Activated CD4-positive, alpha-beta T cell treated with anti-CD3 and anti-CD28 coated beads, Interleukin-2, amount 50 U/mL, for 1 hour (primary cell): ENCODE measurements around the gene TSPAN17.
"Not testable (repeated sequence)": the region's sequence is repeated elsewhere in the genome, so short reads cannot be mapped to it uniquely, and the experiment has no call there.

ENCODE experiments used
- DNase-seq: peaks from one replicate; pipeline ENCODE4 v3.0.0-alpha.2; 2020

Gene TSPAN17, protein sequence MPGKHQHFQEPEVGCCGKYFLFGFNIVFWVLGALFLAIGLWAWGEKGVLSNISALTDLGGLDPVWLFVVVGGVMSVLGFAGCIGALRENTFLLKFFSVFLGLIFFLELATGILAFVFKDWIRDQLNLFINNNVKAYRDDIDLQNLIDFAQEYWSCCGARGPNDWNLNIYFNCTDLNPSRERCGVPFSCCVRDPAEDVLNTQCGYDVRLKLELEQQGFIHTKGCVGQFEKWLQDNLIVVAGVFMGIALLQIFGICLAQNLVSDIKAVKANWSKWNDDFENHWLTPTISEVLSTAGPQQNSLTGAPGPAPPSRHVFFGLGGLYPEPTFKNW

DNA sequence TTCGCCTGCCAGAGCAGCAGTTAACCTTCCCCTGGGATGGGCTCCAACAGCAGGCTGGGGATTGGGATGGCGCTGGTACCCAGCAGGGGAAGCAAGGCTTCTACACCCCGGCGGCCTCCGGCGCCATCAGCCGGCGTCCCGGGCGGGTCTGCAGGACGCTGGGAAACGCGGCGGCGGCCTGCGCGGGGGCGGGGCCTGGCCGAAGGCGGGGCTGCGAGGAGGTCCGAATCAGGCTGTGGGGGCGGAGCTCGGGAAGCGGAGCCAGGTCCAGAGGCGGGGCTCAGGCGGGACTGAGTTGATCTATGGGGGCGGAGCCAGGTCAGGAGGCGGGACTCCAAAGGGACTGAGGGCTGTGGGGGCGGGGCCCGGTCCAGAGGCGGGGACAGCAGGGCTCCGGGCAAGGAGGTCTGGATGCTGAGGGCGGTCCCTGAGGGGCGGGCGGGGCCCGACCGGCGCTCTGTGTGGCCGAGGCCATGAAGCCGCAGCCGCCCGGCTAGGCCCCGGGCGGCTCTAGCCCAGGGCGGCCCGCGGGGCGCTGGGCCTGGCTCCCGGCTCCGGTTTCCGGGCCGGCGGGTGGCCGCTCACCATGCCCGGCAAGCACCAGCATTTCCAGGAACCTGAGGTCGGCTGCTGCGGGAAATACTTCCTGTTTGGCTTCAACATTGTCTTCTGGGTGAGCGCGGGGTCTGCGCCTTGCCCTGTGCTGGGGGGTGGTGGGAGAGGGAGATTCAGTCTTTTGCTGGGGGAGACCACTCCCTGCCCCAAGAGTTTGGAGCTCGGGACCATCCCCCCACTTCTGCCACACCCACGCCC lies at the start of gene TSPAN17:
TSPAN17 (plus strand) TSS at position 455 of the 813 bp plus-strand sequence; CDS start at position 587, 132 bp downstream.
- DNase-seq: peak; percentile 99

DNA sequence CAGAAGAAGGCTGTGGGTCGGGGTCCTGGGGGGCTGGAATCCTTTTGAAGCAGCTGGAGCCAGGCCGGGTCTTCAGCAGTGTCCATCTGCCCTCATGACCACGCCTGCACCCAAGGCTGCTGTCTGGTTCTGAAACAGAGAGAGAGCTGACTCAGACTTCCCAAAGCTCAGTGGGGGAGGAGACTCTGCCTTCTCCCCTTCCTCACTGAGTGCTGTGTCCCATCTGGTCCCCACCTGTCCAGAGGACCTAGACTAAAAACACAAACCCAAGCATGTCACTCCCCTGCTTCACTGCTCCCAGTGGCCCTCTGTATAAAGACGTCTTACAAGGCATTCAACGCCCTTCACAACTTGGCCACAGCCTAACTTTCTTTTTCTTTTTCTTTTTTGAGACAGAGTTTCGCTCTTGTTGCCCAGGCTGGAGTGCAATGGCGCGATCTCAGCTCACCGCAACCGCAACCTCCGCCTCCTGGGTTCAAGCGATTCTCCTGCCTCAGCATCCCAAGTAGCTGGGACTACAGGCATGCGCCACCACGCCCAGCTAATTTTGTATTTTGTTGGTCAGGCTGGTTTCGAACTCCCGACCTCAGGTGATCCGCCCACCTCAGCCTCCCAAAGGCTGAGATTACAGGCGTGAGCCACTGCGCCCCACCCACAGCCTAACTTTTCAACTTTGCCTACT lies 47.4 kb upstream of the TSPAN17 start:
- DNase-seq: not testable (repeated sequence)

DNA sequence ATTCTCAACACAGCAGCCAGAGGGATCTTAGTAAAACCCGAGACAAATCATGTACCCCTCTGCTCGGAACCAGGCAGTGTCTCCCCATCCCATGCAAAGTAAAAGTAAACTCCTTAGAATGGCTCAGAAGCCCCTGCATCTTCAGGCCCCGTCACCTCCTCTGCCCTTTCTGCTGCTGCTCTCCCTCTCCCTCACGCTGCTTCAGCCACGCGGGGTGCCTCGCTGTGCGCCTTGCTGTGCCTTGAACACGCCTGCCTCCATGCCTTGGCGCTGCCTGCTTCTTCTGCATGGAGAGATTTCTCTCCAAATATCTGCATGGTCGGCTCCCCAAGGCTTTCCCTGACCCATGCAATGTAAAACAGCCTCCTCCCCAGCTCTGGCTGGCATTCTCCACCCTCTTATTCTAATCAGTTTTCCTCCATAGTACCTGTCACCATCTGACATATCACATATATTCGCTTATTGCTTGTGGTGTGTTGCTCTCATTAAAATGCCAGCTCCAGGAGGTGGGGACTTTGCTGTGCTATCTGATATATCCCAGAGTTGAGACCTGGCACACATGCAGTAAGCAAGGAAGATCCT lies 45.3 kb upstream of the TSPAN17 start:
- DNase-seq: no peak

DNA sequence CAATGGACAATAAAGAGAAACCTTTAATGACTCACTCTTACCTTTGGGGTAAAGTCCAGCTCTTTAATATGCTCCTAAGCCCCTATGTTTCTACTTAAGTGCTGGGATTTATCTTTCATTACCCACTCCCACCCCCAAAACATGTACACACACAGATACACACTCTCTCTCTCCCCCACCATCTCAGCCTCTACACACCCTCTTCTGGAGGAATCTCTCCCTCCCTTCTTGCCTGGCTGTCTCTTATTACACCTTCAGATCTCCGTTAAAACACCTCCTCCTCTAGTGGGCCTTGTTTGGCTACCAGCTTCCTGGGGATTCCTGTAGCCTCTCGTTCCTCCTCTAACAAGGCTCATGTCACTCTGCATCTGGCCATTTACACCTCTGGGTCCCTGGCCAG lies 44.2 kb upstream of the TSPAN17 start:
- DNase-seq: no peak

DNA sequence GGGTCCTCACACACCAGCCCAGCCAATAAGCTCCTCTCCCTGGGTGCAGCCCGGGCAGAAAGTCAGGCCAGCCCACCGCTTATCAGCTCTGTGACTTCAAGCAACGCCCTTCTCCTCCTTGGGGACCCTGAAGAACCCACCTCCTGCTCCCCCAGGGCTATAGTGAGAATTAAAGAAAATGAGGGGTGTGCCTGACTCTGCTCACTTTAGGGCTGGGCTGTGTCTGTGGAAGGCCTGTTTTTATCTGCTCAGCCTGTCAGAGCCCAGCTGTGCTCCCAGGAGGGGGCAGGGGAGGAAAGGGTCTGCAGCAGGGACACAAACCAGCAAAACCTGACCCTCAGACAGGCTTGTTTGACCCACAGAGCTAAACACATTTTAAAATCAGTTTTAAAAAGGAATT lies 41.3 kb upstream of the TSPAN17 start:
- DNase-seq: no peak

DNA sequence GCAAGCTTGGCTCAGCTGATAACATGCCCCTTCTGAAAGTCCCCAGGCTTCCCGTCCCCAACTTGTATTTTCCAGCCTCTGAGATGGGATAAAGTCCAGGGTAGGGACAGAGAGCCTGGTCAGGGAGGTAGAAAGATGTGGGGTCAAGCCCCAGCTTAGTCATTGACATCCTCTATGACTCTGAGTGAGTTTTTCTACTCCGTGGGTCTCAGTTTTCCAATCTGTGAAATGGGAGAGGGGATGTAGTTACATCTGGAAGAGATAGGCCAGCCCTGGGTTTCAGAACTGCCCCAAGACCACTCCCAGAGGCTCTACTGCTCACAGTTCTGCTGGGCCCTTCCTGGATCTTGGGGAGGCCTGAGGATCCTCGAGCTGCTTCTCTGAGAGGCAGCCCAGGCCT lies 40.4 kb upstream of the TSPAN17 start:
- no peak for DNase-seq

DNA sequence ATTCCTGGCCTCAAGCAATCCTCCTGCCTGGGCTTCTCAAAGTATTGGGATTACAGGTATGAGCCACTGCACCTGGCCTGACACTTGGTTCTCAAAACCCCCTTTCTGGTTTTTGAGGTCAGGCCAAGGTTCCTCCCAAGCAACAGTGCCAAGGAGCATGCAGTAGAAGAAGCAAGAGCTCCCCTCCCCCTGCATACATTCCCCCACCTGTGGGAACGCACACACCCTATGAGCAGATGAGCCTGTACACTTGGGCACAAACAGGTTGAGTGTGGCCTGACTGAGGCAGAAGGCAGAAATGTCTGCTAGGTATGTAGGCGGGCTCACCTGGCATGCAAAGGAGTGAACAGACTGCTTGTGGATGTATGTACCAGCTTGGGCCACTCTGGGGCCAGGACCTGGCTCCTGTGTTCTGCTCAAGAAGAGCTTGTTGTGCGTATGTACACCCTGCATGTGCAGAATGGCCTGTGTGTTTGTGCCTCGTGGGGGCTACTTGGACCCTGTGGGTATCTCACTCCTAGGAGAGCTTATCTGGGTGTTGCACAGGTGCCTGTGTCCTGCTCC lies 39.1 kb upstream of the TSPAN17 start:
- no peak for DNase-seq

DNA sequence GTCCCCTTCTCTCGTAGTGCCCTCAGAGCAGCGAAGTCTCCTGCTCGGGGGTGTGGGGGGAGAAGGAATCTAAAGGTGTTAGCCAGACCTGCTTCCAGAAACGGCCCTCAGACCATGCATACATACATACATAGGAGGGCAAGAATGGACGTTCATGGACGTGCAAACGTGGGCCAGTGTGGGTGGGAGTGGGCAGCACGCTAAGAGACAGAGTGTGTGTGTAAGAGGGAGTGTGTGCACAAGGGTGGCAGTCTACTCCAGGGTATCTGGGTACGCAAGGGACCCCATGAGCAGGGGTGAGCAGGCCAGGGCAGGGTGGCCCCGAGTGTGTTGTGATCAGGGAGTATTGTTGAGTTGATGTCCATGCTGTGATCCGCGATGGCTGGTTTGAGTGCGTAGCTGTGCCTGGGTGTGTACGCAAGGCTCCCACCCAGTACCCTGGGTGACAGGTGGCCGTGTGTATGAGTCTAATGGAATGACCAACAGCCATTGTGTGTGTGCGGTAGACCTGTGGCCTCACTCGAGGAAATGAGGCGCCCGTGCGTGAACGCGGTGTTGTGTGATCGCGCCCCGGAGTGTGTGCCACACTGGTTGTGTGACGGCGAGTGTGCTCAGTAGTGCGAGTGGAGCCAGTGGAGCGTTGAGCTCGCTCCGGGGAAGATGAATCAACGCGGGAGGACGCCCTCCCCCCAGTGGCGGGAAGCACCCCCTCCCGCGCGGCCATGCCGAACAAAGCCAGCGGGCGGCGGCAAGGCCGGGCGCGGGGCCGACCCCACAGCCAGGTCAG lies 38.2 kb upstream of the TSPAN17 start:
- DNase-seq: no peak

DNA sequence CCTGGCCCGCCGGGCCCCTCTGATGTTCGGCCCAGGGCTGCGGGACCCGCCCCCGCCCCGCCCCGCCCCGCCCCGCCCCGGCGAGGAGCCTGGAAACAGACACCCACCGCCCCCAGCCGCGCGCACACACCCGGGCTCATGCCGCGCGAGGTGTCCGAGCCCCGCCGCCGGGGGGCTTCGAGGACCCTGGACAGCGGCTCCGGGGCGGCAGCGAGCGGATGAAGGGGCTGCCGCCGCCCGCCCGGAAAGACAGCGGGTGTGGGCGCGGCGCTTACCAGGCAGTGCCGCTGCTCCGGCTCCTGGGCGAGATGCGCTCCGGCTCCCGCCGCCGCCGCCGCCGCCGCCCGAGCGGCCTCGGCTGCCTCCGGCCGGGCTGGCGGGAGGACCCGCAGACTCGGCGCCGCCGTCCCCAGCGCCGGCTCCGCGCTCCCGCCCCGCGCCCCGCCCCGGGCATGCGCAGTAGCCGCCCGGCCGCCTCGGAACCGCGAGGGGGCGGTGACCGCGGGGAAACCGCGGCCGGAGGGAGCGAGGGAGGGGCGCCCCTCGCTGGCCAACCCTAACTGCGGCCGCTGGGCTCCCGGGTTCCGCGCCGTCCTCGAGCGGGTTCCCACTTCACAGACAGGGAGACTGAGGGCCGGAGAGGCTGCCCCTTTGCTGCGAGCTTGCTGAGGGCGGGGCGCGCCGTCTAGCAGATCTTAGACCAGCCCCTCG lies 37.4 kb upstream of the TSPAN17 start, which contains the start of gene GPRIN1:
GPRIN1 (minus strand) TSS at position 433 of the 711 bp plus-strand sequence. CDS start 10,322 bp downstream, outside the sequence.
- peak; percentile 48 for DNase-seq

DNA sequence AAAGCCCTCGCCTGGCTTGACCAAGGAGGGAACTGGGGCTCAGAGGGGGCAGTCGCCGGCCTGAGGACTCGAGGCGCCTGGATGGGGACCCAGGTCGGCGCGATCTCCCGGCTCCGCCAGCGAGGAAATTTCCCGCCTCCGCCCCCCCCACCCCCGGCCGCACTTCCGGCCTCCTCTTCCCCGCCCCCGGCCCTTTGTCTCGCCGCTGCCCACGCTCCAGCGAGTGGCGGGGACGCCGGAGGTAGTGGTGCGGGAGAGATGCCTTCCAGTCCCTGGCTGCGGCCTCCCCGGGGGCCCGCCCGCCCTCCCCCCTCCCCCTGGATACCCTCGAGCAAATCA lies 36.9 kb upstream of the TSPAN17 start:
- DNase-seq: no peak

DNA sequence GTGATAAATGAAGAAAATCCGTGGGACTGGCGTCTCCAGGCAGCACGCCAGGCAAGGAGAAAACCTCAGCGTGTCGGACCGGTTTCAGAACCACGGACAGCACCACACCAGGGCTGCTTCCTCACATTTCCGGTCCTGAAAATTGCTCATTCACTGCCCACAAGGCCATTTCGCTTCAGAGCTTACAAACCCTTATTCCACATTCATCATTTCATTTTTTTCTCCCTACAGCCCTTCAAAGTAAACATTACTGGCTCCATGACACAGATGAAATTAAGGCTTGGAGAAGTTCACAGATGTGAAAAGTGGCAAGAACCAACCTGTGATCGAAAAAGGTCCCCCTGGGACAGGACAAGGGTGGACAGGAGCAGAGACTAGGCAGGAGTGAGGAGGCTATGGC lies 35.8 kb upstream of the TSPAN17 start:
- peak; percentile 53 for DNase-seq

DNA sequence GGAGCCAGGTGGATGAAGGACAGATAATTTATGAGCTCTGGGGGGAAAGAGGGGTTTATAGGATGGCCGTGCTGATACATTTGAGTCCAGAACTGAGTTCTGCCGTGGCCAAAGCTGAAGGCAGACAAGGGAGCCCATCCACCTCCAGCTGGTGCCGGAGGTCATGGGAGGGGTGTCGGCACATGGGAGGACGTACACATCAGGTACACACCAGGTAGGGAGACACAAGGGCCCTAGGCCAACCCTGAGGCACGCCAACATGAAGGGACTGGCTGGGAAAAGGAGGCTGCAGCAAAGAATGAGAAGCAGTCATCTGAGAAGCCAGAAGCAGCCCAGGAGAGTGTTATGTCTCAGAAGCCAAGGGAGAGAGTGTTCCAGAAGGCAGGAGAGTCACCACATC lies 35.3 kb upstream of the TSPAN17 start:
- no peak for DNase-seq

DNA sequence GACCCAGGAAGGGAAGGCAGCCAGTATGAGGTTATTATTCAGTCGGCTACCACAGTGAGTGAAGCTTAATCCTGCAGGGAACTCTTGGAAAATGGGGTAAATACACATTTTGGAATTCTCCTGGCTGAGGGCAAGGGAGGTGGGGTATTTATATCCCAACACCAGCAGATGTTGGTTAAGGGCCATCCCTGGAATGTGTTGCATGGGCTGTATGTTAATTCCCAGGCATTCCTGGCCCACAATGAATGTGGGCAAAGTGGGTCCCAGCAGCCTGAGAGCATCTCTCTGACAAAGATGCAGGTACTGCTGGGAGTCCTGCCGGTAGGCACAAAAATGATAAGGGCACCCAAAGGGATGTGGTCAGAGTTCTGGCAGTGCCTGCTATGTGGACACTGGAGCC lies 34.4 kb upstream of the TSPAN17 start:
- DNase-seq: no peak

DNA sequence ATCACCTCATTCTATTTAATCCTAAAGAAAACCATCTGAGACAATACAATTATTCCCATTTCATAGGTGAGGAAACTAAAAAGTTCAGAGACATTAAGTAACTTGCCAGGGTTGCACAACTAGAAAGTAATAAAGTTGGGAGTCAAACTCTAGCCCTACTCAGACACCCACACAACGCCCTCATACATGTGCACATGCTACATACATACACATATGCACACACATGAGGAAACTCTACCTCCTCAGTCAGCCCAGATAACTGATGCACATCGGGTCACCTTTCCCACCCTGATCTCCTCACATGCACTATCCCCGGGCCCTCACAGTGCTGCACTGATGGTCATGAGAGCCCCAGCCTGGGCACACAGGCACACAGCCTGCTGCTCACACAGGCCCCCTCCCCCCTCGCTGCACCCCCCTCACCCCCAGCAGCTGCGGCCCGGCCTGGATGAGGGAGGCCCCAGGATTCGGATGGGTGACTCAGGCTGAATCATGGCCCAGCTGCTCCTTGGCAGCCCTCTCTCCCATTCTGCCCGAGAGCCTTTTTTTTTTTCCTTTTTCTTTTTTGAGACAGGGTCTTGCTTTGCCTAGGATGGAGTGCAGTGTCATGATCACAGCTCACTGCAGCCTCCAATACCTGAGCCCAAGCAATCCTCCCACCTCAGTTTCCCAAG lies 32.3 kb upstream of the TSPAN17 start:
- DNase-seq: no peak

DNA sequence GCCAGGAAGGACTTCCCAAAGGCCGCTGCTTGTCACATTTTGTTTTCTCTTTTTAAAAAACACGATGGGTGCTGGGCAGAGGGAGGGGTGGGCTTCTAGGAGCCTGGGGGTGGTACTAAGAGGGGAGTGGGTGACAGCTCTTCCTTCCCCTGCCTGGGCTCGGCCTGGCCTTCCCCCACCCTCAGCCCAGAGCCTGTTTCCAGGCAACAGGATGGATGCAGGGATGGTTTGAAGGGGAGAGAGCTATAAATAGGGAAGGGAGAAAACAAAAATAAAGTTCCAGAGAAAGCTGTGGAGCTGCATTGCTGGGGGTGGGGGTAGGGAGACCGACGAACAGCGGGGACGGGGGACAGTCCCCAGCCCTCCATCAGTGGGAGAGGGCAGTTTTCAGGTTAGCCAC lies 30.8 kb upstream of the TSPAN17 start:
- DNase-seq: no peak

DNA sequence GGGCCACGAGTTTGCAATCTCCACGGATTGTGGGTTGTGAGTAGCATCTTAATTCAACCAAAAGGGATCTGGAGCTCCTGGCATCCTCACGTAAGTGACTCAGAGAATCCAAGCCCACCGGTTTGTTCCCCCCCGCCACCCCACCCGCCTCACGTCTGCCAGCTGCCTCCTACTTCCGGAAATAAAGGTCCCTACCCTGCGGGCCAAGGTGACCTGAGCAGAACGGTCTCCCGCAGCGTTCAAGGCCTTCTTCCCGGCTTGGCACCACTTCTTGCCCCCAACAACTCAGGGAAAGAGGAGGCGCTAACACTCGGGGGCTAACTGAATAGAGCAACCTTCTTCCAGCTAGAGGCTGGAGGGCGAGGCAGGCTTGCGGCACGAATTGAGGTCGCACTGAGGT lies 28.5 kb upstream of the TSPAN17 start:
- no peak for DNase-seq

DNA sequence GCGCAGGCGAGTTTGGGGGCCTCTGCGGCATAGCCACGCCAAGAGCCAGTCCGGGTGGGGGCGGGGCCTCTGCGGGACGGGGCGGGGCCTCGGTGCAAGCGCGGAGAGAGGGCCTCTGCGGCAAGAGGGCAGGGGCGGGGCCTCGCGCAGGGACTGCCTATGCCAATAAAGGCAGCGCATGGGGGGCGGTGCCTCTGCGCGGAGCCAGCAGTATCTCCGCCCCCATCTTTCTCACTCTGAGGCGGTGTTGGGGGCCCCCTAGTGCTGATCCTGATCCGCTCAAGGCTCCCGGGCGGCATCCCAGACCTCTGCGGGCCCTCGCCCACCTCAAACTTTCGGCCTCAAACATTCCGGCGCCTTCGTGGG lies 28.1 kb upstream of the TSPAN17 start:
- peak; percentile 67 for DNase-seq

DNA sequence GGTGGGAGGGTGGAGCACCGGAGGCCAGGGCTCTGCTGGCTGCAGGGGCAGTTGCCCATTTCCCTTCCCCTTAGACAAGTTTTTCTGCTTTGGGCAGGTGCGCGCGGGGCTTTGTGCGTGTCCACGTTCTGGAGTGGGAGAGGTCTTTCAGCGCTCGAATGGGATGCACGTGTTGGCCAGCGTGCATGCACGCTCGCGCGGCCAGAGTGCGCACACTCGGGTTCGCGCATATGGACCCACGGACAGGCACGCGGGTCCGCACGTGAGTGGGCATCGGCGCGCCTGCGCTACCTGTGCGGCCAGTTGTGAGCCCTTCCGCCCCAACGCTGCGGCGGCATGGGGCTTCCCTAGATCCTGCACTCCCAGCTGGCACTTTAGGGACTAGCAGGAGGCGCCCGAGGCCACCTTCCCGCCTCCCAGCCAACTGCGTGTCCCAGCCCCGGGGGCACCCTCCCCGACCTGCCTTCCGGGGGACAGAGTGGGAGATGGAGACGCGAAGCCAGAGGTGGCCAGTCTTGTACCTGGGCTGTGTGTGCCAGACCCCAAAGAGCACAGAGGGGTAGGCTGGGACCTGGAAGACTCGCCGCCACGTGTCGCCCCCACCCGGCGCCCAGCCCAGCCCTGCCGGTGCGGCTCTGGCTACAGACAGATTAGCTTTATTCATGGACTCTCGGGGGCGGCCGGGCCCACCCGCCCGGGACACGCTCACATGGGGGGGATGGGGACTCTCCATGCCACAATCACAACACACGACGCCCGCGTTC lies 27.5 kb upstream of the TSPAN17 start:
- DNase-seq: no peak

DNA sequence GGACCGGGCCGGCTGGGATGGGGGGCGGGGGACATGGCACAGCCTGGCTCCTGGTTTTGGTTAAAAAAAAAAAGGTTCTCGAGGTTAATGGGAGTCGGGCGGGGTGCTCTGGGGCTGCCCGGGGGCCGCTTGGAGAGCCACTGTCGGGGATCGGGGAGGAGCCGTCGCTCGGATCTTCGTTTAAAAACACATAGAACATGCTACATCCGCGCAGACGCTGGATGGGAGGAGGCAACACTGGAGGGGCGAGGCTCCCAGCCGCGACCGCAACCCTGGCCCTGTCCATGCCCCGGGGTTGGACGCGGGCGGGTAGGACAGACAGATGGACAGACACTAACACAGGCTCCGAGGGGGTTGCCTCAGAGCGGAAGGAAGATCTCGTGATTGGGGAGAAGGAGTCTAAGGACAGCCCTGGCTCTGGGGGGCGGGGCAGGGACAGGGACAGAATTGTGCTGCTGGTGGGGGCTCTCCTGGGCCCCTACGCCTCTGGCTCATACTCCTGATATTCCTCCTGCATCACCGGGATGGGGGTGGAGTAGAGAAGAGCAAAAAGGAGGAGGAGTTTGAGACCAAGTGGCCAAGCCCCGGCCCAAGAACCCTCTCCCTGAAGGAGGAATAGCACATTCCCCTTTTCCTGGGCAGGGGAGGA lies 26.8 kb upstream of the TSPAN17 start:
- DNase-seq: no peak

DNA sequence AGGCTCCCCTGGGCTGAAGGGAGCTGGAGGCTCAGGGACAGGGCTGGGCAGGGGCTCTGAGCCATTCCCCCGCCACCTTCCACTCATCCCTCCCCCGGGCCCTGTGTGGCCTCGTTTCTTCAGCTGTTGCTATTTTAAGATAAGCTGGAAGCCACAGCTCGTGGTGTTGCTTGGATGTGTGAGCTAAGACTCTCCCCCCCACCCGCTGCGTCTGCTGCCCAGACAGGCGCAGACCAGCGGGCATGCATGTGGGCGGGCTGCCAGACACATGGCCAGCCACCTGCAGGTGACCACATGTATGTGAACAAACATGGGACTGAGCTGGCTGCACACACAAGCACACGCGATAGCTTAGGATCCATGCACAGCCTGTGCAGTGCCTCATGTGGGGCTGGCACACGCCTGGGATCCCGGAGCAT lies 25.6 kb upstream of the TSPAN17 start:
- no peak for DNase-seq
